Measurements from ENCODE around the gene TNFRSF6B.

The TNFRSF6B gene

DNA sequence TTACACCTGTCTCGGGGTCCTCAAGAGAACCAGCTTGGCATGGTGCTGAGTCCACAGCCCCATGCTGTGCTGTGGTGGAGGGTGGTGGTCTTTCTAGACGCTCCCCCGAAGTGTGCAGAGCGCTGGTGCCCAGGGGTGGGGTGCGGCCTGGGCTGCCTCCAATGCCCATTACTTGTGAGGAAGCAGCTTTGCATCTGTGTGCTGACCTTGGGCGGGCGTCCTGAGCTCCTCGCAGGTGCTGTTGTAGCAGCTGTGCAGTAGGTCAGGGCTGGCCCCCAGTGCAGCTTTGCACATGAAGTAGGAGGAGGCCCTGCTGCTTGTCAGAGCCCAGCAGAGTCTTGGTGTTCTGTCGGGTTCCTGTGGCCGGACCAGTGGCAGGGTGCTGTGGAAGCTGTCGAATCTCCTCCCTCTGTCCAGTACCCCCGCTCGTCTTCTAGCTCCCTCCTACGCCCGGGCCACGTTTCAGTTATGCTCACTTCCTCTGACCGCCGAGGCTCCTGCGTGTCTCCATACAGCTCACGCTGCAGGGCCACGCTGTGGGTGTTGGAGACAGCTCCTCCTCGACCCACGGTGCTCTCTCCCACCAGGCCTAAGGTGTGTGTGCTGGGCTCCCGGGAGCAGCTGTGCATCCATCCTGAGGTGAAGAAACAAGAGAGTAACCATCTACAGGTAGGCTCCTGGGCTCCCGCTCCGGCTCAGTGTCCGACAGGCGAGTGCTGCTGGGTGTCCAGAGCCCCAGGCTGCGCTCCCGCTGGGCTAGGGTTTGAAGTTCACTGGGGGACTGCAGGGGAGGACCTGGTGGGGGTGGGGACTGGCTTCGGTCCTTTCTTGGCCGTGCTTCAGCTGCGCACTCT is 34.3 kb upstream of the TNFRSF6B start:
- no peak overlapping the region for H3K4me3 ChIP-seq (ENCODE audit: low read depth, low read length)
- no peak for DNase-seq (ENCODE audit: low read depth, low spot score)
- in situ Hi-C loops (cut with HindIII; ENCODE audit: low sequenced_read_pairs) = no loop called here
- no peak for TF ChIP-seq CTCF (IDR thresholded peaks at IDR 0.05; ENCODE audit: low read depth, low read length)

- no peak overlapping the region for H3K4me3 ChIP-seq (ENCODE audit: low read depth, low read length)
- TF ChIP-seq CTCF (IDR thresholded peaks at IDR 0.05; ENCODE audit: low read depth, low read length) = no peak
- in situ Hi-C loops (cut with HindIII; ENCODE audit: low sequenced_read_pairs) = no loop called here
- DNase-seq (ENCODE audit: low read depth, low spot score) = no peak
Observed at GRCh38 chr20:63662813-63663189, 33.7 kb upstream of the TNFRSF6B start.

DNA sequence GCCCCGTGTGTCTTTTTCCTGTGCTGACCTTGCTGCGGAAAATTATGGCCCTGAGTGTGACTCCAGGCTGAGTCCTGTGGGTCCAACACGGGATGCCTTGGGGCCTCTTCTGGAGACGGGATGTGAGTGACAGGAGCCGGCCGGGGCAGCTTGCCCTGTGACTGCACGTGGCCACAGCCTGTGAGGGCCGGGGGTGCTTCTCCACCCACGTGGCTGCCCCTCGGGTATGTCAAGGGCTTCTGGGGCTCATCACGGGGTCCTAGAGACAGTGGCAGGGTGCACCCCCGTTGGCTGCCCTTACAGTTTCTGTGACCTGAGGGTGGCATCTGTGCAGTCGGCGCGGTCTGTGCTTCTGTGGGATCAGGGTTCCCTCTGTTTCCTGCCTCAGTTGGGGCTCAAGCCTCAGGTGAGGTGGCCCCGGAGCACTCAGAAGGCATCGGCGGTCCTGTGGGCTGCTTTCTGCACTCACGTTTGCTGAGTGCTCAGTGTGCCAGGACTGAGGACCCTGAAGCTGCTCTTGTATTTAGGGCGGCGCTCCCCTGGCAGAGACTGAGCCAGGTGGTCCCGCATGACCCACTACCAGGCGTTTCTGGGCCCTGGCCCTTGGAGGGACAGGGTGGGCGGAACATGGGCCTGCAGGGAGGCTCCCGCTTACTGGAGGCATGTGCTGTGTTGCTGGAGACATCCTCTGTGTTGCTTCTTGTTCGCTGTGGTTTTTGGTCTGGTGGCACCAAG is 33.0 kb upstream of the TNFRSF6B start:
- H3K4me3 ChIP-seq (ENCODE audit: low read depth, low read length) = no peak overlapping the region
- DNase-seq (ENCODE audit: low read depth, low spot score) = no peak
- no peak for TF ChIP-seq CTCF (IDR thresholded peaks at IDR 0.05; ENCODE audit: low read depth, low read length)
- in situ Hi-C loops (cut with HindIII; ENCODE audit: low sequenced_read_pairs) = no loop called here

DNA sequence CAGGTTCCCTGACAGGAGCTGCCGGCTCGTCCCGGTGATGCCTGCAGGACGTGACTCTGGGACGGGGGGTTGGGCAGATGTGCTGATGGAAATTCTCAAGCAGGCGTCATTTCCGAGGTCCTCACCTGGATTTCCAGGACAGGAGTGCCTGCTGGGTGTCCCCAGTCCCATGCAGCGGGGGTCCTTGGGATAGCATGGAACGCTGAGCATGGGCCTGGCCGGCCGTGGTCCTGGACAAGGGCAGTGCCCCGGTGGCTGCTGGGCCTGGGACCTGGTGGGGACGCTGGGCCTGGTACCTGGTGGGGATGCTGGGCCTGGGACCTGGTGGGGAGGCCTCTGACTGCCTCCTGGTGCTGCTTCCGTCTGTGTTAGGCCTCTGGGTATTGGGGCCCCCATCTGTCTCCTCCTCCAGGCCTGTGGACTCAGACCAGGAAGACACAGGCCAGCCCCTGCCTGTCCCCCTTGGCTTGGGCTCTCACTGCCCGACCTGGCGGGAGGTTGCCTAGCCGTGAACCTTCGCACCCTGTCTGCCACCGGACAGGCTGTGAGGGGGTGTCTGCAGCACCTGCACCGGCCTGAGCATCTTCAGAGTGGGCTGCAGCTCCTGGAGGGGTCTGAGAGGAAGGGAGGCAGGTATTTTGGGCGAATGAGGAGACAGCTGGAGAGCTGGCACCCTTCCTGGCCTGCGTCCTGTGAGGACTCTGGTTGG is 32.2 kb upstream of the TNFRSF6B start:
- DNase-seq (ENCODE audit: low read depth, low spot score) = no peak
- in situ Hi-C loops (cut with HindIII; ENCODE audit: low sequenced_read_pairs) = no loop called here
- no peak overlapping the region for H3K4me3 ChIP-seq (ENCODE audit: low read depth, low read length)
- TF ChIP-seq CTCF (IDR thresholded peaks at IDR 0.05; ENCODE audit: low read depth, low read length) = no peak

- DNase-seq (ENCODE audit: low read depth, low spot score) = no peak
- in situ Hi-C loops (cut with HindIII; ENCODE audit: low sequenced_read_pairs) = no loop called here
- H3K4me3 ChIP-seq (ENCODE audit: low read depth, low read length) = no peak overlapping the region
- no peak for TF ChIP-seq CTCF (IDR thresholded peaks at IDR 0.05; ENCODE audit: low read depth, low read length)
Observed at GRCh38 chr20:63664861-63665594, 31.4 kb upstream of the TNFRSF6B start.

- no peak for TF ChIP-seq CTCF (IDR thresholded peaks at IDR 0.05; ENCODE audit: low read depth, low read length)
- in situ Hi-C loops (cut with HindIII; ENCODE audit: low sequenced_read_pairs) = no loop called here
- no peak for DNase-seq (ENCODE audit: low read depth, low spot score)
- no peak overlapping the region for H3K4me3 ChIP-seq (ENCODE audit: low read depth, low read length)
Observed at GRCh38 chr20:63665708-63666107, 30.7 kb upstream of the TNFRSF6B start.

All from astrocyte of the spinal cord (primary cell).